GM23248 (cell line): ENCODE data around the gene PALMD. TPM values are rescaled to one million over a fixed set of nuclear protein-coding genes. Genes with fewer than 3 reads are reported as not detected.

ENCODE experiments used
- DNase-seq: peaks from one replicate; pipeline ENCODE4 v3.0.0-alpha.2; 2015
- H2AFZ ChIP-seq: fragments of 200-600 bp; sonication (generic); 2 replicates; pipeline ENCODE4 v1.6.1; 2016; ENCODE audit warnings: antibody characterized with exemption
- H3F3A ChIP-seq: fragments of 200-600 bp; sonication (generic); 2 replicates; pipeline ENCODE4 v1.6.1; 2016; ENCODE audit warnings: mild to moderate bottlenecking, antibody characterized with exemption, mixed run types; ENCODE audit not compliant: insufficient read depth
- H3K27ac ChIP-seq: fragments of 200-600 bp; sonication (generic); 2 replicates; pipeline ENCODE4 v1.5.1; 2016; ENCODE audit warnings: mild to moderate bottlenecking
- H3K27me3 ChIP-seq: fragments of 200-600 bp; sonication (generic); replicated peaks from 2 replicates; pipeline ENCODE4 v1.6.1; 2016; ENCODE audit warnings: mild to moderate bottlenecking; ENCODE audit not compliant: insufficient read depth
- H3K36me3 ChIP-seq: fragments of 200-600 bp; sonication (generic); 2 replicates; pipeline ENCODE4 v1.6.1; 2016; ENCODE audit warnings: low read depth, mild to moderate bottlenecking
- H3K4me1 ChIP-seq: fragments of 200-600 bp; sonication (generic); 2 replicates; pipeline ENCODE4 v1.6.1; 2016; ENCODE audit warnings: mild to moderate bottlenecking; ENCODE audit not compliant: insufficient read depth
- H3K4me2 ChIP-seq: fragments of 200-600 bp; sonication (generic); one replicate; pipeline ENCODE4 v1.6.1; 2016; ENCODE audit warnings: mild to moderate bottlenecking; ENCODE audit not compliant: unreplicated experiment
- H3K4me3 ChIP-seq: fragments of 200-600 bp; sonication (generic); 2 replicates; pipeline ENCODE4 v1.5.1; 2016; ENCODE audit warnings: mild to moderate bottlenecking
- H3K79me2 ChIP-seq: fragments of 200-600 bp; sonication (generic); 2 replicates; pipeline ENCODE4 v1.6.1; 2016; ENCODE audit warnings: mild to moderate bottlenecking; ENCODE audit not compliant: insufficient read depth
- H3K9ac ChIP-seq: fragments of 200-600 bp; sonication (generic); 2 replicates; pipeline ENCODE4 v1.6.1; 2016; ENCODE audit warnings: mild to moderate bottlenecking
- H3K9me2 ChIP-seq: fragments of 200-600 bp; sonication (generic); 2 replicates; pipeline ENCODE4 v1.6.1; 2016; ENCODE audit warnings: mixed run types, mild to moderate bottlenecking, moderate library complexity; ENCODE audit not compliant: insufficient read depth
- H3K9me3 ChIP-seq: fragments of 200-600 bp; sonication (generic); one replicate; pipeline ENCODE4 v1.6.1; 2017; ENCODE audit warnings: low read depth
- H4K20me1 ChIP-seq: fragments of 200-600 bp; sonication (generic); 2 replicates; pipeline ENCODE4 v1.6.0; 2016; ENCODE audit not compliant: insufficient read depth
- EZH2 ChIP-seq: fragments of 200-600 bp; sonication (generic); IDR thresholded peaks from 2 replicates; pipeline ENCODE4 v1.6.1; 2018; ENCODE audit warnings: antibody characterized with exemption, mild to moderate bottlenecking; ENCODE audit not compliant: insufficient read depth, poor library complexity, severe bottlenecking
- EZH2phosphoT487 ChIP-seq: fragments of 200-600 bp; sonication (generic); IDR thresholded peaks from 2 replicates; pipeline ENCODE4 v1.6.1; 2018; ENCODE audit warnings: antibody characterized with exemption, moderate library complexity, mild to moderate bottlenecking, low read depth; ENCODE audit not compliant: insufficient read depth
- WGBS, 2 experiments: methylation state at CpG; one replicate each; pipeline ENCODE4 v1.1.6; 2015 to 2017; ENCODE audit warnings: low lambda C conversion rate in 2 of 2, low coverage in 1 of 2; ENCODE audit errors: missing lambda C conversion rate in 2 of 2; 5-methylcytosine and 5-hydroxymethylcytosine counted together
- in situ Hi-C: fragments of 300-500 bp; cut with MboI; formaldehyde crosslinking; loops from 2 replicates; pipeline ENCODE4 v1.15.0; 2020
- polyA plus RNA-seq: library from polyadenylated mRNA; unstranded; fragments of >200 nt; fragmentation: Nextera tagmentation; extraction: Ambion mirVana; gene quantifications from 2 replicates; pipeline ENCODE4 v1.2.1, GENCODE V29; 2016
- total RNA-seq: library from RNA; depleted of rRNA; stranded (reverse); fragments of >200 nt; shearing (Covaris generic); gene quantifications from 2 replicates; pipeline ENCODE4 v1.2.3, GENCODE V29; 2014

Gene PALMD
- total and polyA plus RNA-seq, 2 experiments from 2014 or later = 0.09 to 0.11 TPM

GRCh38 chr1:99696616-99697015, 50.7 kb downstream of the PALMD start:
- in situ Hi-C loops = loop anchor here (10.0 to 25.0 kb wide), 2 partner anchors 209 to 522 kb away; no protein-coding TSS in a partner anchor

GRCh38 chr1:99697580-99697979, 51.7 kb downstream of the PALMD start:
- Histone ChIP-seq H3K9me3 (no peaks in the 10 kb centered on the region), H3K36me3 (no peaks in the 10 kb centered on the region), H3F3A (no peaks in the 10 kb centered on the region), H2AFZ (no peak overlapping the region), H3K9me2 (no peaks in the 10 kb centered on the region), H3K27me3 (no peaks in the 10 kb centered on the region), H3K4me2 (no peak overlapping the region), H3K27ac (no peak overlapping the region), H4K20me1 (no peaks in the 10 kb centered on the region), H3K9ac (no peak overlapping the region), H3K4me1 (peaks cover 3% of the 10 kb centered on the region; the same call in 1 of the 2 replicates), H3K4me3 (no peak overlapping the region), H3K79me2 (no peaks in the 10 kb centered on the region)
- in situ Hi-C loops = loop anchor here (10.0 to 25.0 kb wide), 2 partner anchors 210 to 523 kb away; no protein-coding TSS in a partner anchor
- TF ChIP-seq EZH2phosphoT487 = no peak
- TF ChIP-seq EZH2 = no peak
- DNase-seq = no peak
- WGBS, 2 experiments = 19 to 26% methylated on average over 1 of the region's 1 CpG

More at GRCh38 chr1:99696616-99697015, 50.7 kb downstream of the PALMD start:
- no peak overlapping the region for H2AFZ ChIP-seq
- no peaks in the 10 kb centered on the region for H3K9me3 ChIP-seq
- no peaks in the 10 kb centered on the region for H3K4me1 ChIP-seq
- H3K27ac ChIP-seq = no peak overlapping the region
- TF ChIP-seq EZH2 = no peak
- TF ChIP-seq EZH2phosphoT487 = no peak
- no peak overlapping the region for H3K9ac ChIP-seq
- no peaks in the 10 kb centered on the region for H3K27me3 ChIP-seq
- no peak for DNase-seq
- no peaks in the 10 kb centered on the region for H3K36me3 ChIP-seq
- no peaks in the 10 kb centered on the region for H3F3A ChIP-seq
- 67 to 78% methylated on average over 2 of the region's 2 CpGs for WGBS, 2 experiments
- H3K4me2 ChIP-seq = no peak overlapping the region
- H3K79me2 ChIP-seq = no peaks in the 10 kb centered on the region
- no peaks in the 10 kb centered on the region for H3K9me2 ChIP-seq
- H4K20me1 ChIP-seq = no peaks in the 10 kb centered on the region
- H3K4me3 ChIP-seq = no peak overlapping the region

DNA sequence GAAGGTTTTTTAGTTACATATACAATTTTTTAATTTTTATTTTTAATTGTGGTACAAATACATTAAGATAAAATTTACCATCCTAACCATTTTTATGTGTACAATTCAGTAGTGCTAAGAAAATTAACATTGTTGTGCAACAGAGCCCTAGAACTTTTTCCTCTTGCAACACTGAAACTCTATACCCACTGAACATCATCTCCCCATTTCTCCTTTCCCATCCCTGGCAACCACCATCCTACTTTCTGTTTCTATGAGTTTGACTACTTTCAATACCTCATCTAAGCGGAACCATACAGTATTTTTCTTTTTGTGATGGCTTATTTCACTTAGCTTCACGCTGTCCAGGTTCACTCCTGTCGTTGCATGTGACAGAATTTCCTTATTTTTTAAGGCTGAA, 54.1 kb downstream of the PALMD start:
- Histone ChIP-seq H3K4me2 (no peak overlapping the region), H3F3A (no peaks in the 10 kb centered on the region), H3K4me1 (peaks cover 3% of the 10 kb centered on the region; the same call in 1 of the 2 replicates), H3K9me2 (no peaks in the 10 kb centered on the region), H3K9ac (no peak overlapping the region), H2AFZ (no peak overlapping the region), H3K4me3 (no peak overlapping the region), H3K9me3 (no peaks in the 10 kb centered on the region), H4K20me1 (no peaks in the 10 kb centered on the region), H3K27me3 (no peaks in the 10 kb centered on the region), H3K79me2 (no peaks in the 10 kb centered on the region), H3K27ac (no peak overlapping the region), H3K36me3 (no peaks in the 10 kb centered on the region)
- in situ Hi-C loops = loop anchor here (25.0 kb wide), 1 partner anchor 913 kb away; no protein-coding TSS in a partner anchor
- no peak for TF ChIP-seq EZH2
- DNase-seq = no peak
- 88 to 90% methylated on average over 3 of the region's 3 CpGs for WGBS, 2 experiments

DNA sequence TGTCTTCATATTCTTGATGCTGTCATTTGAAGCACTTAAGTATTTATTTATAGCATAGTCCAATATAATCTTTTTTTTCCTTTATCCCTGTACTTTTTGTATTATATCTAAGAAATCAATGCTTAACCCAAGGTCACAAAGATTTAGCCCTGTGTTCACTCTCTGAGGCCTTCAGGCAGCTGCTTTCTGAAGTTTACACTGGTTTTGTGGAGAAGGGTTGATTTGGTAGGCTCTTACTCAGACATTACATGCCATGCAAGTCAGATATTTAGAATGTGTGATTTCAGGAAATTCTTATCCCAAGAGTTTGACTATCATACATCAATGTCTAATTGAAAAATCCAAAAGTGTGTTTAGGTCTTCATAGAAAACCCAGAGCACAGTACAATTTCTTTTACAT, 56.3 kb downstream of the PALMD start:
- H4K20me1 ChIP-seq = no peaks in the 10 kb centered on the region
- in situ Hi-C loops = loop anchor here (25.0 kb wide), 1 partner anchor 915 kb away; no protein-coding TSS in a partner anchor
- no peak for DNase-seq

GRCh38 chr1:99704356-99704816, 58.5 kb downstream of the PALMD start:
- Histone ChIP-seq H3K27me3 (no peaks in the 10 kb centered on the region), H3F3A (no peaks in the 10 kb centered on the region), H3K9me3 (no peaks in the 10 kb centered on the region), H2AFZ (no peak overlapping the region), H3K4me2 (no peak overlapping the region), H3K4me1 (peaks cover 3% of the 10 kb centered on the region; the same call in 1 of the 2 replicates), H4K20me1 (no peaks in the 10 kb centered on the region), H3K27ac (no peak overlapping the region), H3K79me2 (no peaks in the 10 kb centered on the region), H3K9me2 (no peaks in the 10 kb centered on the region), H3K4me3 (no peak overlapping the region), H3K36me3 (no peaks in the 10 kb centered on the region), H3K9ac (no peak overlapping the region)
- in situ Hi-C loops = loop anchor here (25.0 kb wide), 1 partner anchor 917 kb away; no protein-coding TSS in a partner anchor
- no peak for TF ChIP-seq EZH2
- no peak for TF ChIP-seq EZH2phosphoT487
- WGBS, 2 experiments = 81% methylated on average over 17 of the region's 17 CpGs
- DNase-seq = no peak

More for the DNA sequence above, 56.3 kb downstream of the PALMD start:
- H3K27ac ChIP-seq = no peak overlapping the region
- H3K4me2 ChIP-seq = no peak overlapping the region
- no peaks in the 10 kb centered on the region for H3K27me3 ChIP-seq
- H3K9ac ChIP-seq = no peak overlapping the region
- H3K4me3 ChIP-seq = no peak overlapping the region
- no peaks in the 10 kb centered on the region for H3K9me3 ChIP-seq
- H3K9me2 ChIP-seq = no peaks in the 10 kb centered on the region
- no peaks in the 10 kb centered on the region for H3K79me2 ChIP-seq
- peaks cover 3% of the 10 kb centered on the region; the same call in 1 of the 2 replicates for H3K4me1 ChIP-seq
- H3K36me3 ChIP-seq = no peaks in the 10 kb centered on the region
- TF ChIP-seq EZH2 (no peak), EZH2phosphoT487 (no peak)
- H2AFZ ChIP-seq = no peak overlapping the region
- H3F3A ChIP-seq = no peaks in the 10 kb centered on the region
